IPS-15b (cell line): ENCODE results near the gene SULT1A4.
"Not testable (repeated sequence)": the region's sequence is repeated elsewhere in the genome, so short reads cannot be mapped to it uniquely, and the experiment has no call there.

Experiments
- H3K27me3 ChIP-seq: one replicate; pipeline ENCODE4 v1.6.1; 2013; ENCODE audit warnings: low read length; ENCODE audit not compliant: control insufficient read depth, insufficient read depth
- H3K36me3 ChIP-seq: one replicate; pipeline ENCODE4 v1.6.1; 2013; ENCODE audit warnings: low read length; ENCODE audit not compliant: control insufficient read depth, insufficient read depth
- H3K4me1 ChIP-seq: one replicate; pipeline ENCODE4 v1.6.1; 2013; ENCODE audit warnings: mild to moderate bottlenecking, low read length; ENCODE audit not compliant: control insufficient read depth, insufficient read depth
- H3K4me3 ChIP-seq: one replicate; pipeline ENCODE4 v1.5.1; 2013; ENCODE audit warnings: low read depth, low read length
- H3K9ac ChIP-seq: one replicate; pipeline ENCODE4 v1.6.1; 2013; ENCODE audit warnings: low read depth, mild to moderate bottlenecking, low read length
- H3K9me3 ChIP-seq: one replicate; pipeline ENCODE4 v1.6.1; 2013; ENCODE audit warnings: mild to moderate bottlenecking, low read length; ENCODE audit not compliant: control insufficient read depth, insufficient read depth

SULT1A4 gene

DNA sequence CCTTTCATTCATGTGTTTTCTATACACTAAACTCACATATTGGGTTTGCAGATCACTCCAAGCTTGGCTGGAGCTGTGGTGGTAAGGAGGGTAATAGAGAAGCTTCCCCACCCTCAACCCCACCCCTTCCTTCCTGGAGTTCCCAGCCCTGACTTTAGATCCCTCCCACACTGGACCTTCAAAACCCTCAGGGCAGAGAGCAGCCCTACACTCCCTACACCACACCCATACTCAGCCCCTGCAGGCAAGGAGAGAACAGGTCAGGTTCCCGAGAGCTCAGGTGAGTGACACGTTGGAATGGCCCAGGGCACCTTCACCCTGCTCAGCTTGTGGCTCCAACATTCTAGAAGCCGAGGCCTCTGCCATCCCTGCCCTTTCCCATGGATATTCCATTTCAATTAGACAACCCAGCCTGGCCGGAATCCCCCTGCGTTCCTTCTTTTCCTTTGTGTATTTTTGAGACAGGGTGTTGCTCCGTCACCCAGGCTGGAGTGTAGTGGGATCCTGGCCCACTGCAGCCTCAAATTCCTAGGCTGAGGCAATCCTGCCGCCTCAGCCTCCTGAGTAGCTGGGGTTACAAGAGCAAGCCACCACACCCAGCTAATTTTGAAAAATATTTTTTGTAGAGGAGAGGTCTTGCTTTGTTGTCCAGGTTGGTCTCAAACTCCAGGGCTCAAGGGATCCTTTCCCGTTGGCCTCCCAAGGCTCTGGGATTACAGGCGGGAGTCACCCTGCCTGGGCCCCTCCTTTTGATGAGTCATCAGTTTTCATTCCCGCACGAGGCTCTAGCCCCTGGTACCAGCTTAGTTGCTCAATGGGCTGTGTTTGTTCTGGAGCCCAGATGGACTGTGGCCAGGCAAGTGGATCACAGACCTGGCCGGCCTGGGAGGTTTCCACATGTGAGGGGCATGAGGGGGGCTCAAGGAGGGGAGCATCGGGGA, at the start of gene SULT1A4:
SULT1A4 (plus strand) TSS at position 208 of the 941 bp plus-strand sequence. CDS start 1,473 bp downstream, outside the sequence.
- H3K4me1 ChIP-seq, result not testable (repeated sequence)

DNA sequence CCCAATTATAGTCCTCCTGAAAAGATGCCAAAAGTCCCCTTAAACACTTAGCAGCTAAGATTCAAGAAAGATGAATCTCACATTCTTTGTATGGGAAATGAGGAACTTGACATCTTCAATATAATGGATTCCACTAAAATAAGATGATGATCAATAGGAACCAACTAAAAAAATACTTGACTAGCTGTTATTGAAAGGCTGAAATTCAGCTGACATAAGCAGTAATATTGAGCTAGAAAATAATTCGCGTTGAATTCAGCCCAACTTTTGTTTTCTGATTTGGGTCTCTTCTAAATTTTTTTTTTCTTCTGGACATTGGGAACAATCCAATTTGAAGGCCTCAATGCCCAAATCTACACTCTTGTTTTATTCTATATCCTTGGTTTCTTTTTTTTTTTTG, 36.1 kb upstream of the SULT1A4 start:
- not testable (repeated sequence) for H3K9ac ChIP-seq

More for the DNA sequence above, at the start of gene SULT1A4:
- not testable (repeated sequence) for H3K4me3 ChIP-seq, H3K27me3 ChIP-seq, H3K9ac ChIP-seq, H3K36me3 ChIP-seq, H3K9me3 ChIP-seq

DNA sequence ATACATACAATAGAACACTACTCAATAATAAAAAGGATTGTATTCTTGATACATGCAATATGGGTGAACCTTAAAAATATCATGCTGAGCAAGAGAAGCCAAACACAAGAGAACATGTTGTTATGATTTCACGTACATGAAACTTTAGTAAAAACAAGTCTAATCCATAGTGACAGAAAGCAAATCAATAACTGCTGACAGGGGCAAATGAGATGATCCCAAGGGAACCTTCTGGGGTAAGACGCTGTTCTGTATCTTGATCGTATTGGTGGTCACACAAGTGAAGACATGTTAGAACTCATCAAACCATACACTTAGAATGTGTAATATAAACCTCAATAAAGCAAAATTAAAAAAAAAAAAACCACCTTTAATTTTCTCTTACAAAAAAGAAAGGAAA, 34.3 kb upstream of the SULT1A4 start:
- not testable (repeated sequence) for H3K27me3 ChIP-seq, H3K36me3 ChIP-seq, H3K9ac ChIP-seq, H3K9me3 ChIP-seq, H3K4me1 ChIP-seq, H3K4me3 ChIP-seq

More for the DNA sequence above, 36.1 kb upstream of the SULT1A4 start:
- not testable (repeated sequence) for H3K9me3 ChIP-seq, H3K4me3 ChIP-seq, H3K4me1 ChIP-seq, H3K27me3 ChIP-seq, H3K36me3 ChIP-seq

DNA sequence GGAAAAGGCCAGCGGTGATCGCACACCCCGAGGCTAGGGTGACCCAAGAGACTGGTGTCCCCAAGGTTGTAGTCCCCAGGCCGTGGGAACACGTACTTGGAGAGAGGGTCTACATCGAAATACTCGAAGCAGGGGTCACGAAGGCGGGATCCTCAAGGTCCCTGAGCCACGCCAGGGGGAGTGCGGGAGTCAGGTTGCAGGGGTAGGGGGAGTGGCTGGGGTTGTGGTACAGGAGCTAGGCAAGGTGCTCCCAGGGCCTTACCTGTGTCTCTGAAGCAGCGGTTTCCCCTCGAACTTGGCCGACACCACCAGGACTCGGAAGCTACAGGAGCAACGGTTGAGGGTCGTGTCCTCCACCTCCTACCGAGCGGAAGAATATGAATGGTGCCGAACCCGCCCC, 6.0 kb upstream of the SULT1A4 start:
- H3K4me1 ChIP-seq, H3K9ac ChIP-seq, H3K4me3 ChIP-seq, H3K36me3 ChIP-seq, H3K27me3 ChIP-seq, H3K9me3 ChIP-seq: not testable (repeated sequence)

DNA sequence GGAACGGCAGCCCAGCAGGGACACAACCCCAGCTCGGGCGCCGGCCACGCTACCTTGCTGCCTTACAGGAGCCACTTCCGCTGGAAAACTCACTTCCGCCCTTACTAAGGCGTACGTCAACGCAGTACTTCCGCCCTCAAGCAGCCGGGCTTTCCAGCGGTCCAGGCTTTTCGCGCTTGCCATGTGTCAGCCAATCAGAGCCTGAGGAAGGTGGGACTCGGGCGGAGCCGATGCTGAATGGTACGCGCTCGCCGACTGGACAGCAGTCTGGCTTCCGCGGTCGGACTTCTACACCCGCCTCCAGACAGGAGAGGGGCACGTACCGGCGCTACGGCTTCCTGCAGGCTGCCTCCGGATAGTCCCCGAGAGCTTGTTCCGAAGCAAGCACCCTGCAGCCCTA, 5.4 kb upstream of the SULT1A4 start, which contains the start of the genes BOLA2 and SLX1B:
BOLA2 (minus strand) TSS at position 83 of the 400 bp plus-strand sequence. CDS start 98 bp downstream, outside the sequence.
SLX1B (plus strand) TSS at position 265 of the 400 bp plus-strand sequence.
- not testable (repeated sequence) for H3K36me3 ChIP-seq, H3K4me1 ChIP-seq, H3K9ac ChIP-seq, H3K27me3 ChIP-seq, H3K9me3 ChIP-seq, H3K4me3 ChIP-seq

DNA sequence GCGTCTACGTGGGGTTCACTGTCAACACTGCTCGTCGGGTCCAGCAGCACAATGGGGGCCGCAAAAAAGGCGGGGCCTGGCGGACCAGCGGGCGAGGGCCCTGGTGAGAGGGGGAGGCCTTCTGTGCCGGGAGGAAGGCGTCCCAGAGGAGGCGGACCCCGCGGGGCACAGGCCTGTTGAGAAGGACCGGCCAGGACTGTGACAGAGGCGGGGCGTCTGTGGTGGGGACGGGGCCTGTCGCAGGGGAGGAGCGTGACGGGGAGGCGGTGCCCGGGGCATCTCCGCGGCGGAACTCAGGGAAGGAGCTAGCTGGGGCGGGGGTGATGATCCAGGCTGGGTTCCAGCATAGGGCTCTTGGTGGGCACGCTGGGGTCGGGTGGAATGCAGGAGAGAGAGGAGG, 4.9 kb upstream of the SULT1A4 start:
- not testable (repeated sequence) for H3K36me3 ChIP-seq, H3K27me3 ChIP-seq, H3K4me3 ChIP-seq, H3K9me3 ChIP-seq, H3K4me1 ChIP-seq, H3K9ac ChIP-seq

DNA sequence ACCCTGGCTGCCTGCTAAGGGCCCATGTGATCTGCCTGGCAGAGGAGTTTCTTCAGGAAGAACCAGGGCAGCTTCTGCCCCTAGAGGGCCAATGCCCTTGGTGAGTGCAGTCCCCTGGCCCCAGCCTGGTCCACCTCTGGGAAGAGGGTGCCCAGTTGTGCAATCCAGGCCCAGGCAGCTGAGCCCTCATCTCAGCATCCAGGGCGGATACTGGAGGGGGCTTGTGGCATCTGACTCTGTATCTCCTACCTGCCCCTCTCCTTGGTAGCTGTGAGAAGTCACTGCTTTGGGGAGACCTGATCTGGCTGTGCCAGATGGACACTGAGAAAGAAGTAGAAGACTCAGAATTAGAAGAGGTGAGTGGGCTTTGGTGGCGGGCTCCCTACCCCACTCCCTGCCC, 2.1 kb upstream of the SULT1A4 start:
- H3K9ac ChIP-seq, H3K9me3 ChIP-seq, H3K4me3 ChIP-seq, H3K4me1 ChIP-seq, H3K36me3 ChIP-seq, H3K27me3 ChIP-seq: not testable (repeated sequence)

DNA sequence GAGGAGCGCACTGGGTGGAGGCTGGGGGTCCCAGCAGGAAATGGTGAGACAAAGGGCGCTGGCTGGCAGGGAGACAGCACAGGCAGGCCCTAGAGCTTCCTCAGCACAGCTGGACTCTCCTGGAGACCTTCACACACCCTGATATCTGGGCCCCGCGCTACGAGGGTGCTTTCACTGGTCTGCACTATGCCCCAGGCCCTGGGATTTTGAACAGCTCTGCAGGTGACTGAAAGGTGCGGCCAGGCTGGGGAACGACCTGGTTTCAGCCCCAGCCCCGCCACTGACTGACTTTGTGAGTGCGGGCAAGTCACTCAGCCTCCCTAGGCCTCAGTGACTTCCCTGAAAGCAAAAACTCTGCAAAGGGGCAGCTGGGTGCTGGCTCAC, 926 bp downstream of the SULT1A4 start:
- not testable (repeated sequence) for H3K27me3 ChIP-seq, H3K4me1 ChIP-seq, H3K36me3 ChIP-seq, H3K4me3 ChIP-seq, H3K9me3 ChIP-seq, H3K9ac ChIP-seq

DNA sequence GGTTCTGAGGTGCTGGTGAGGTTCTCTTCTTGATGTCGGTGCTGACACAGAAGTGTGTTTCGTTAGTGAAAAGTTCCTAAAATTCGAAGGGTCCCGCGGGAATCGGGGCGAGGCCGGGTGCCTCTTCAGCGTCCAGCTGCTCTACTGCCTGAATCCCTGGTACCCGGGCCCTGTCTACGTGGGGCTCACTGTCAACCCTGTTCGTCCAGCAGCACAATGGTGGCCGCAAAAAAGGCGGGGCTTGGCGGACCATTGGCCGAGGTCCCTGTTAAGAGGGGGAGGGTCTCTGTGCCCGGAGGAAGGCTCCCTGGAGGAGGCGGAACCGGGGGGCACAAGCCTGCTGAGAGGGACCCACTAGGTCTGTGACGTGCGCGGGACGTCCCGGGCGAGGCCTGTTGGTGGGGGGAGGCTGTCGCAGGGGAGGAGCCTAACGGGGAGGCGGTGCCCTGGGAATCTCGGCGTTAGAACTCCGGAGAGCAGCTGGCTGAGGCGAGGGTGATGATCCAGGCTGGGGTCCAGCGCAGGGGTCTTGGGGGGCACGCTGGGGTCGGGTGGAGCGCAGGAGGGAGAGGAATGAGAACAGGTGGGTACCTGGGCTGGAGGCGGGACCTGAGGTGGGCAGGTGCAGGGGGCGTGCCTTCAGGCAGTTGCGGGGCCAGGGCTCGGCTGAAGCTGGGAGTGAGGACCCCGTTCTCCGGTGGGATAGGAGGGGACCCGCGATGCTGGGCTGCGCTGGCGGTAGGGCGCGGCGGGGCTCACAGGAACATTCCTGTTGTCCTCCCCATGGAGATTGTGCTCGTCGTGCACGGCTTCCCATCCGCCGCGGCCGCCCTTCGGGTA, 6.5 kb downstream of the SULT1A4 start:
- not testable (repeated sequence) for H3K4me1 ChIP-seq, H3K9me3 ChIP-seq, H3K4me3 ChIP-seq, H3K27me3 ChIP-seq, H3K9ac ChIP-seq, H3K36me3 ChIP-seq

DNA sequence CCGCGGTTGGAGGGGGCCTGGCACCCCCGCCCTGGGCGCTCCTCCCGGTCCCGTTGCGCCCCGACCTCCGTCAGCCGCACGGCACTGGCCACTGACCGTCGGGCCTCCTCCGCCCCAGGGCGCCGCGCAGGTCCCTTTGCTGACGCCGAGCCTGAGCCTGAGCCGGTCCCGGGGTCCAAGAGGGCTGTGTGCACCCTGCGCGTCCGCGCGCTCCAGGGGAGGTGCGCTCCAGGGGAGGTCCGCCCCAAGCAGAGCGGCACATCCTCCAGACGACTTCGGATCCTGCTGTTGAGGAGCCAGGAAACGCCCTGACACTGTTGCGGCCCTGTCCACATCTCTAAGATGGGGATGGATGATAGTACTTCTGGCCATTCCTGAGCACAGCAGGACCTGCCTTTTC, 7.2 kb downstream of the SULT1A4 start:
- not testable (repeated sequence) for H3K27me3 ChIP-seq, H3K9ac ChIP-seq, H3K4me1 ChIP-seq, H3K9me3 ChIP-seq, H3K36me3 ChIP-seq, H3K4me3 ChIP-seq

DNA sequence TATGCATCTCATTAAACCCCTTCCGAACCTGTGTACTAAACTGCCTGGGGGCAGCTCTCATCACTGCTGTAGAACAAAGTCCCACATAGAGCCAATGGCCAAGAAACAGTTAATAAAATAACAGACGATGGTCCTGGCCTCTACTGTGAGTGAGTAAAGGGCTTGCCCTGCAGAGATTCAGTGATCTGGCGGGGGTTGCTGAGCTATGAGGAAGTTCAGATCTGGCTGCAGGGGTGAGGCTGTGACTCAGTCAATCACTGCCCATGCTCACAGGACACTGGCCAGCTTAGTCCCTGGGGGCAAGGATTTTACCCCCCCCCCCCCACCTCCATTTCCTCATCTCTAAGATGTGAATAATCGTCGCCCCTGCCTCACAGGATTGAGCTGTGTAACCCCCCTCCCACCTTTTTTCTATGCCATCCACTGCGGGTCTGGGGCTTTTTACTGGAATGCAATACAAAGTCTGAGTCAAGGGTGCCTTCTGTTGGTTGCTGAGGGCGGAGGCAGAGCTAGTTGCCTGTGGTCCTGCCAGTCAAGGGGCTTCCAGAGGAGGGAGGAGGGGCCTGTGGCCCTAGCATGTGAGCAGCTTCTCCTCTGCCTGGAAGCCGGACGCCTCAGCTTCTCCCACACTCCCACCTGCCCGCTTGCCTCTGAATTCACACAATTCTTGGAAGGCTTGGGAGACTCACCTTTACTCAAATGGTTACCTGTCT, 8.1 kb downstream of the SULT1A4 start:
- not testable (repeated sequence) for H3K27me3 ChIP-seq, H3K4me3 ChIP-seq, H3K36me3 ChIP-seq, H3K9ac ChIP-seq, H3K9me3 ChIP-seq, H3K4me1 ChIP-seq
